Fibroblast of skin of scalp (primary cell): ENCODE data around the gene PDE5A.
"Not testable (repeated sequence)": the region's sequence is repeated elsewhere in the genome, so short reads cannot be mapped to it uniquely, and the experiment has no call there.

ENCODE experiments used
- DNase-seq: peaks from one replicate; pipeline ENCODE4 v3.0.0-alpha.2; 2013

The PDE5A gene

DNA sequence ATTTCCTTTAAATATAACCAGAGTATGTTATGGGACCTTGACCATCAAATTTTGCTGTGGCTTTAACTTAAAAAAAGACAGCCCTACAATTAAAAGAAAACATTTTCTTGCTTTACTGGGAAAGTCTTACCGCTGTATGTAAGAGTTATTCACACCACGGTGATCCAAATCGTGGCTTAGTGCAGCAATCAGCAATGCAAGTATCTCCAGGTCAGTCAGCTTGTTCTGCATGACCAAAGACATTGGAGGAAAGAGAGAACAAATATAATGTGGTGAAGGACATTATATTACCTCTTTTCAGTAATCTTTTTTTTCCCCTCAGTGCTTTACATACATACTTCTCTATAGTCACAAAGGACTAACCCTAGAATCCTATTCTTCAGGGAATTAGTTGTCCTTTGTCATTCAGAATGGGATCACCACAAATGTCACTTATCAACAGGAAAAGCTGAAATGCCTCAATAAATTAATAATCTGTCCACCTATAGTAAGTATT is 109.6 kb downstream of the PDE5A start:
- DNase-seq, result no peak

DNA sequence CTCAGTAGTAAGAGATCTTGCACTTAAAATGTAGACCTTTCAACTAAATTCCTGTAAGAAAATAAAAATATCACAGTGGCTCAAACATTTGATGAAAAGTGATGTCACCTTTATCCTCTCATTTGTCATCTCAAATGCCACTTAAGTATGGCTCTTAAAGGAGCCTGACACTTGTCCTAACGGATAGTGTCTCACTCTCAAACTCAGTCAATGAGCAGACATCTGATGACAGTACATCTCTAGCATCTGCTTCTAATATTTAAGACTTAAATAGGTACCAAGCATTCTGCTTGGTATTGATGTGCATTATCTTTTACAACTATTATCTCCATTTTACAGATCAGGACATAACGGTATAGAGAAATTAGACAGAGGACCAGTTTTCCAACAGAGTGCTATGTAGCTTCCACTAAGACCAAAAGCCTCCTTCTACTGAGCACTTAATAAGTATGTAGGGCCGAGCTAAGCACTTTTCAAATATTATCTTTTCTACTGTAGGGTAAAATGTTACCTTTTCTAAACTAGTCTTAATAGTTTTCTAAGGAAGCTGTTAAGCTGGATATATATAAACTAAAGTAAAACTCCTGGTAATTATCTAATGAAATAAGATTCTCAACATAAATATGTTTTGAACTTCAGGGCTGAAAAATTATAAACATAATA is 110.2 kb downstream of the PDE5A start:
- no peak for DNase-seq

DNA sequence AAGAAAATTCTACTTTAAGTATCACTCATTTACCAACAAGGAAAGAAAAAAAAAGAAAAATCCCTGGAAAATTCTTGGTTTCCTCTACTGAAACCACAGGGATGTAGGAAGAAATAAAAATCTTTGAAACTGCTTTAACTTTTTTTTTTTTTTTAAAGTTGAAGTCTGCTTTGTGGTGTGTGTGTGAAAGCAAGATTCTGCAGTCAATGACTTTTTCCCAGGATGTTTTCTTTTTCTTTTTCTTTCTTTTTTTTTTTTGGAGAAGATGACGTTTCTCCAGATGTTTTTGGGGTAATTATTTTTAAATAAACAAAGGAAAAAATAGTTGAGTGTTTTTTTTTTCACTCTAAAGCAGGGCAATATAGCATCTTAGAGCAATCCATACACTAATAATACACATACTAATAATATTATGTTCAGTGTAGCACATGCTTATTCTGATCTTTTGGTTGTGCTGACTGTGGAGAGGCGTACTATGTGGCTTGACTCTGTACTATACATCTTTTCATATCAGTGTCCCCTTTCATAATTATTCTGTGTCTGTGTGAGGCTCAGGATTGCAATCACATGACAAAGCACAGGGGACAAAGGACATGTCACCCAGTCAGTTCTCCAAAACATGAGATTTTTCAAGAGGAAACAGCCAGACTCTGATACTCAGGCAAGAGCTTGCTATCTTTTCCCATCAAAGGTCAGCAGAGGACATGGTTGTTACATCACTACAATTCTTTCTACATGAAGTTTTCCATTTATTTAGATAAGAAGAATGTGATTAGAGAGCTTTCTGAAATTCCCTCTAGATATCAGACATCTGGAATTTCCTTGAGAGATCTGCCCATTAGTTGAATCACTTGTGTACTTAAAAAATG is 111.0 kb downstream of the PDE5A start:
- peak; percentile 79 for DNase-seq

DNA sequence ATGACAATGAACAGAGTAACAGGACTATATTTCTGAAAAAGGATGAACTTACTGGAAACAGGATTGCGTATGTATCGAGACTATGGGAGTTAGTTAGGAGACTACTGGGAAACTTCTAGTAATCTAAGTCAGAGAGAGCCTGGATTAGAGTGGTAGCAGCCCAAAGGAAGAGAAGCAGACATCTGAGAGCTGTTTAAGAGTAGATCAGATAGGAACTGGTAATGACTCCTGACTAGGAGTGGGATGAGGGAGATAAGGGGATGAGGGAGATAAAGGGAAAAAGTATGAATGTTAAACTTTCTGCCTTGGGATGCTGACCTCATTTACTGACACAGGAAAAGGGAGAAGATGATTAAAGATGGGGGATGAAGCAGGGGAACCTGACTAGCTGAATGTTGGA is 116.2 kb downstream of the PDE5A start:
- no peak for DNase-seq

DNA sequence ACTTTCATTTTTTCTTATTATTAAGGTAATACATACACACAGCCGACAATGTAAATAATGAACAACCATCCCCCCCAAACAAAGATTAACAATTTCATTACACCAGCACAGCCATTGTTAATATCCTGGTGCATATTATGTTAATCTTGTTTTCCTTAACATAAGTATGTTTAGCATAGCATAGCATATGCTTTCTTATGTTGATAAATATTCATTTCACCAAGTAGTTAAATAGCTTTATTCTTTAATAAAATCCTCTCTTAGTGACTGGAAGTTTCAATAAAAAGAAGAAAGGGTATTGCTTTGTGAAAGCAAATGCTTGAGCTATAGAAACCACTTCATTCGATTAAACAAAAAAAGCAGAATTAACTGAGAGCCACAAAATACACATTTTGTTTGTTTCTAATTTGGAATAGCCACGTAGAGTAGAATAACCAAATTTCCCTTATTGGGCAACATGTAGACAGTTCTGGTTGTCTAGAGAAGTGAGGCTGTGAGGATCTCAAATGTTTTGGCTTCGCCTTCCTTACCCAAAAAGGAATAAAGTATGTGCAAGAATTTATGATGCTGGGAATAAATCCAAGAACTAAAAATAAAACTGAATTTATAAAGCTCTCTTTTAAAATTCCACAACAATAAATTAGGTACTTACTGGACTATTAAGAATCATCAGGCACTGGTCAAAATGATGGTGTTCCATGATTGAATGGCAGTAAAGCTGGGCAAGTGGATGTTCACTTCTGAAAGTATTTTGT is 118.0 kb downstream of the PDE5A start:
- DNase-seq, result peak; percentile 75

DNA sequence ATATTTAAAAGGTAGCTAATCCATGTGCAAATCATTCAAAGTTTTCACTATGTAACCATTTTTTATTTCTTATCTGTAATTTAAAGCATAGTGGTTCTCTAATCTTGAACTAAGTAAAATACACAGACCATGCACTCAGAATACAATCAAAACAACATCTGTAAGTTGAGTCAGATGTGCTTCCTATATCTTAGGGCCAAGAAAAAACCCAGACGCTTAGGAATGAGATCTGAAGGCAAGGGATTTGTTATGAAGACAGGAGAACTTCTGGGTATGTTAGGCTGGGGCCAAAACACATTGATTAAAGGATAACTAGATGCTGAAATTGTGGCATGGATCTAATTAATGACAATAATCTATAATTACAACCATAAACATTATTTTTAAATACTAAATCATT is 120.3 kb downstream of the PDE5A start:
- DNase-seq, result no peak

DNA sequence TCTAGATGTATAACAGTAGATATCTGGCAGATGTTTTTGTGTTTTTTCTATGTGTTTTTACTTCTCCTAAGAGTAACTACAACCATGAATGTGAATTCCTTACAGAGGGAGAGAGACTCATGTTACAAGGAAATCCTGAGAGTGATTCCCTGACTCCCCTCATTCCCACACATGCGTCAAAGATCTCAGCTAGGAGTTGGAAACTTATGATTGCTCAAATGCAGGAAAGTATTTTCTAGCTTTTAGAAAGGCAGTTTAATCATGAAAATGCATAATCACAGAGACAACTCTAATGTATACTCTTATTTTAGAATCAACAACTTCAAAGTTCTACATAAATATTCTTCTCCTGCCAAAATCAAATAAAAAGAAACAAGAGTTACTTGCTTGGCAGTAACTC is 121.8 kb downstream of the PDE5A start:
- DNase-seq, result no peak

DNA sequence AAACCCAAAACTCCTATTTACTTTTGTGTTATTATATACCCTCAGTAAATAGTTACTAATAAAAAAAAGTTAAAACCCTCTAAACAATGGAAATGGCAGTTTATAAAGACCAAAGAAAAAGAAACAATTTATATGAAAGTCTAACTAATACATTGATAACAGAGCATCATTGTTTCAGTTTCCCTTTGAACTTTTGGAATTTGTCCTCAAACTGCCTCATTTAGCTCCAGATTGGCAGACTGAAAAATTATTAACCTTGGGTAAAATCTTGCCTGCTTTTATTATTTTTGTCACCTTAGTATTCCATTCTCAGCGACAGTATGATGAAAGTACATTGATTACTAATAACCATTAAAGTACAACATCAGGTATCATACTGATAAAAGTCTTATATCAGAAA is 124.0 kb downstream of the PDE5A start:
- DNase-seq, result no peak

DNA sequence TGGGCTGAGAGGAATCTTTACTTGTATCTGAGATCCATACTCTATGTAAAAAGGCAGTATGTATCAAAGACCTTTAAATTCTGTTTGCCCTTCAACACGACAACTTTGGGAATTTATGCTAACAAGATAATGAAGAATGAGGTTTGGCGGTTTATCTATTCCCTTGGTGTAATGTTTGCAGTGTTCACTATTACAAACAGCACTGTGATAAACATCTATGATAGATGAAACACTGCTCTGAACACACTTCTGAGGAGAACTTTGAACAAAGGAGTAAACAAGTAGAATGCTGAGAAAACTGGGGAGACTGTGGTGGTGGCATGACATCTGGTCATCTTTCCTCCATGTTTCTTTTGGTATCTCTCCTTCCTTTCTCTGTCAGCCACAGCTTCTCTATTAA is 126.9 kb downstream of the PDE5A start:
- DNase-seq, result no peak

DNA sequence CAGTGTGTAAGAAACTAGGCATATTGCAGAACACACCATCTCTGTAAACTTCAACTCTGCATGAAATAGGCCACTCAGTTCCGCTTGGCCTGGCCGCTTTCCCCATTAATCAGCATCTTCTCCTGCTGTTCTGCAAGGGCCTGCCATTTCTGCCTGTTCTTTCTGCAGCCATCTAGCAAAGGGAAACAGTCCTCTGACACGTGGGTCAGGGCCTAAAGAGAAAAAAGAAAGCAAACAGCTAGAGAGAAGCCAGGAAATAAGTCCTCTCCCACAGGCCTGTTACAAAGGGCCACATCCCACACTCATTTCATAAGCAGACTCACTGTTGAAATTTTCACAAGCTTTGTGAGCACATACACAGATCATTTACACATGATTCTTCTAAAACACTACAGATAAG is 130.1 kb downstream of the PDE5A start:
- no peak for DNase-seq

DNA sequence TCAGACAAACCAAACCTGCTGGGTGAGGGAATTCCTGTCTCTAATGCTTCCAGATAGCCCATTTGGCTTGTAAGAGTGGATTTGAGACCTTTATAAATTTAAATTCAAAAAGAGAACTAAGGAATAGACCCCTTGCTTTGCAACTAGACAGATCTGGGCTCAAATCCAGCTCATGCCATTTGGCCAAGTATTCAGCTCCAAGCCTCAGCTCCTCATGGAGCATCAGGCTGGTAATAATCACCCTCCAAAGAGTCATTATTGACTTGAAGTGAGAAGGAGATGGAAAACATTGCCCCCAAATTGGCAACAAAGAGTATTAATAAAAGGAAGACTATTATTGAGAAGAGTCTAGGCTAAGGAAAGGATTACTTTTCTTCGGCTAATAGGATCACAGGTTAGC is 134.7 kb downstream of the PDE5A start:
- DNase-seq, result no peak

DNA sequence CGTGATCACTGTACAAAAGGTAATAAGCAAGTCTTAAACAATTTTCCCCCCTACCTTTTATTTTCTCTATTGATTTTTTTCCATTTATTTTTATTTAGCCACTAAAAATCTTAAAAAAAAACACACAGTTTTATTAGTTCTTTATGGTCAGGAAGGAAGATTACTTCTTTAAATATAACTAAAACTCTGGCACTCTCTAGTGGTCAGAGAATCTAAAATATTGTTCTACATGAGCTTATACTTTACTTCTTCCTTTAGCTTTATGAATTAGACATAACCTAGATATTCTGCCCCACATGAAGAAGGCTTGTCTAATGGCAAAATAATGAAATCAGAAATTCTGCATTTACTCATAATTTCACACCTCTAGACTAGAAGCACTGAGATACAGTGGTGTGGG is 135.2 kb downstream of the PDE5A start:
- peak; percentile 25 for DNase-seq

DNA sequence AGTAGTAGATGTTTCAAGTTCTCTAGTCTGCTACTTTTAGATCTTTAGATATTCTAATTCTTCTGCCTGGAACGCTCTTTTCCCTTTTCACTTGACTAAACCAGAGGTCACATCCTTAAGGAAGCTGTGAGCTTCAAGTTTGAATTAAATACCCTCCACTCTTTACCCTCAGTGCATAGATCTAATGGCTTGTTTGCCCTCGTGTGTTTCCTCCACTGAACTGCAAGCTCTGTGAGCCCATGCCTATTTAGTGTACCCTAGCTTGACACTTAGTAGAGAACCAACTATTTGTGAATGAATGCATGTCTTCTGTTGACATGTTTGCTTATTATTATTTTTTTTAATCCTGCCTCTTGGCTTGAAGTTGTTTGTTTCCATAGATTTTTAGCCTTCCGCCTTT is 138.3 kb downstream of the PDE5A start:
- peak; percentile 20 for DNase-seq

DNA sequence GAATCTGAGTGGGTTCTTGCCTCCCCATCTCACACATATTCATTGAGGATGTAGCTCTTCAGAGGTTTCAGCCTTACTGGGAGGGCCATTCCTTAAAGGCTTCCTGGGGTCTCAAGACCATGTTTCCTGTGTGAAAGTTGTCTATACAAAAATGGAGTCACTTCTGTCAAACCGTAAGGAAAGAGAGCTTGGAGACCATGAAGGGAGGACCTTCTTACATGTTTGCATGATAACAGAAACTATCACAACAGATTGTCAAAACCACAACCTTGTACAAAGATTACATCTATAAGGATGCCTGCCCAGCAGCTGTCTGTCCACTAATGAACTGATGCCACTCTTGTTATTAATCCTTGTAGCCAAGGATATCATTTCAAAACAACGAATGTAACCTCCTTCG is 139.3 kb downstream of the PDE5A start:
- no peak for DNase-seq

DNA sequence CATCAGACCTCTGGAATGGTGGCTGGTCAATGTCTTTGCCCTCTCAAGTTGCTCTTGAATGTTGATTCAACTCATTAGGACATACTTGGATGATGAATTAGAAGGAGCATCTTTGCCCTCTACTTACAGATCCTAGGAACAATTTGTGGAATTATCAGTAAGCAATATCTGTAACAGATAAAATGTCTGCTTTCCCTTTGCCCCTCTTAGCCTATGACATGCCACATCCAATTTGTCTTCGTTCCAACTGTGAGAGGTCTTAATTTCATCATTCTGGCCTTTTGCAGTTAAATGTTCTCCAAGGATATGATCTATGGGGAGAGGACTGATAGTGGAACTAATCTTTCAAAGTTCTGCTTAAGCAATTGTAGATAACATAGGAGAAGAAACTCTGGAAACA is 148.3 kb downstream of the PDE5A start:
- no peak for DNase-seq

DNA sequence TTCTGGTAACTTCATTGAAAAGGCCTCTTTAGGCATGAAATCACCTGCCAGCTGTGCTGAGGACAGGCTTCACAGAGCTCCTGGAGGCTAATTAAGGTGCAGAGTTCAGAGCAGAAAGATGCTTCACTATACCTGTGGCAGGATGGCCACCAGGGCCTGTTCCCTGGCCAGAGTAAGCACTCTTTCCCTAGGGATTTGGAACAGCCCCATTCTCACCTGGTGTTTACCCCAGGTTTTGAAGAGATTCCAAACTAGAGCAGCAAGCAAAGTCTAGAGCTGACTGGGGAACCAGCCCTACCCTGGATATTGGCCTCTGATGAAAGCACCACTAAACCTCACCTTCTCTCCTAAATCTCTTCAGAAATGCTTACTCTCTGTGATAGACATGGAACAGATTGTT is 148.8 kb downstream of the PDE5A start:
- DNase-seq, result no peak

DNA sequence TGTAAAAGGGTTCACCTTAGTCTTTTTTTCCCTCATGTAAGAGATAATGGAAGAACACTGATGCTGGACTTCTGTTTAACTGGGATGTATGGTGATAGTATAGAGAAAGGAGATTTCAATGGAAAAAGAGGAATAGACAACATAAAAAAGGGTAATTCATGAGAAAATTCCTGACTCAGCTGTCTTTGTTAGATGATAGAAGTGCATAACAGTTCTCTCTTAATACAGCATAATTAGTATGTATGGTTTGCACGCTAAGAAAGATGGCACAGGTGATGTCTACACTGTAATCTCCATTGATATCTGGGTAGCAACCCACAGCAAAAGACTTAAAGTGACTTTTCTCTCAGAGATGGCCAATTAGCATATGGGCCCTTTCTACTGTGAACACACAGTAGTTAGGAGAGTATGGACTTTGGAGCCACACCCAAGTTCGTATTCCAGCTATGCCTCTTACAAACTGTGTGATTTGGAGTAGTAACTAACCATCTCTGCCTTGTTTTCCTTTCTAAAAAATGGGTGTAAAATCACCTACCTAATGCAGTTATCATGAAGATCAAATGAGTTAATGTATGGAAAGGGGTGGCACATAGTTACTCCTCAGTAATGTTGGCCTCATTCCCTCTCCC is 149.3 kb downstream of the PDE5A start:
- no peak for DNase-seq

DNA sequence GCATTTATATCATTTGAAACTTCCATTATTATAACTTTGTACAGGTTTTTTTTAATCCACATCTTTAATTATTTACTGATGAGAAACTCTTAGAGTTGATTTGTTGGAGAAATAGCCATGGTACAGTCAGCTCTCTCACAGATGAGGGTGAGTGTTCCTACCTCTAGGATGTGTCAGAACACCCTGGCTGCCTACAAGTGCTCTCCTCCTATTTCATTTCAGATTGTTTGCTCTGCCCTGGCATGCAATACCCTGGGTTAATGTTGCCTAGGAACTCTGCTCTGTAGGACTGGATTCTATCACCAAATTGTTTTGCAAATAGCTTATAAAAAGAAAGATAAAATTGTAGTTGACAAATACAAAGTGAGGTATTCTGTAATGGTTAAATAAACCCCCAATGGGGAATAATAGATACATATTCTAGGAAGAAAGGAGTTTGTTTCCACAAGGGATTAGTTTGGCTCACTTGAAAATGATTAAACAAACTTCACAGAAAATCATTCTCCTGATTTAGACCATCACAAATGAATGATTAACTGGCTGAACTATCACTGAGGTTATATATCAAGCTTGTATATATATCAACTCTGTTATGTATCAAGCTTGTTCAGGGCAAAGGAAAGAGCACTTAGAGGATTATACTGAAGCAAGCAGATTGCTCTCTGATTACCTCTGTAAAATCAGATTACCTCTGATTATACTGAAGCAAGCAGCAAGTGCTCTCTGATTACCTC is 150.0 kb downstream of the PDE5A start:
- DNase-seq, result no peak

DNA sequence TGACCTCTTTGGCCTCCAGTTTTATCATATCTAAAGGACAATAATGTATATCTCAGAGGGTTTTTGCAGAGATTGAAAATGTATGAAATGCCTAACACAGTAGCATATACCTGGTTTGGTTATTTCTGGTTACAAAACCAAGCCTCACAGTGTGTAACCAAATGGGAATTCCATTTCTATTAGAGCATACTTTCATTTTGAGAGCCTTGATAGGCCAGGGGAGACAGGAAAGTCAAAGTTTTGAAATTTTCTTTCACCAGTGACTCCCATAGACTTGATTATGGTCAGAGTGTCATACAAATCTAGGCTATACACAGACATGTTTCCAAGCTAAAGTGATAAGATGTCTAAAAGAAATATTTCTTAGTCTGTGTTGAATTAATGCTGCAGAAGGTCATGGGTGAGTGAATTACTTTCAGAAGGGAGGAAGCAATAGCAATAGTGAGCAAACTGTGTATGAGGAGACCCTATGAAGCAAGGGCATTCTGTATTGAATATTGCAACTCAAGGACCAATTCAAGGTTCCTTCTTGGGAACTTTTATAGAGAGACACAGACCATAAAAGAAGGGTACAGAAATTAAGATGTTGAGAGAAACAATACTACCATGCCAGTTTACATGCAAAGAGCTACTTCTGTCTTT is 151.1 kb downstream of the PDE5A start:
- no peak for DNase-seq

DNA sequence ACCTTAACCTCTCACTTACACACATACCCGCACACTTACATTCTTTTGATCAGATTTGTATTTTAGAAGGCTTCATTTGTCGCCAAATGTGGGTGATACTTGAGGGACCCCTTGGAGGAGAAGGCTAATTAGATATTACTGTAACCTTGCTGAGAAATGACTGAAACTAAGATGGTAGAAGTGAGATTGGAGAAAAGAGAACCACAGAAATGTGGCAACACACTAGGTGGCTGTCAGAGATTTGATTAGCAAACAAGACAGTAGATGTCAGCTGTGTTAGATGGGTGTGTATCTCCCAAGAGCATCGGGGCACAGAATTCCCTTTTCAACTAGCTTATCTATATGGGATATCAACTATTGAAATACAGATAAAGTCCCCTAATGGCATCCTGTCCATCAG is 157.3 kb downstream of the PDE5A start:
- no peak for DNase-seq

DNA sequence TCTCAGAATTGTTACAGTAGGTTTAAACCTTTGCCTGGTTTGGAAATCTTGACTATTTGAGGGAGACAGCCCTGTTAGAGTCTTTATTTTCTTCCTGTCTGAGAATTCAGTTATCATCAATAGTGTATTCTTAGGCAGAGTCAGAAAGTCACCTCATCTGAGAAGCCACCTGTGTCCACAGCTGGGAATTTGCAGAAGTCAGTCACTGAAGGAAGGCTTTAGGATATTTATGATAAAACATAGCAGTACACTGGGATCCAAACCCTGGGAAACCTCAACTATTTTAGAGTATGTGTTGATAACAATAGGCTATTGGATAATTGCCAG is 157.9 kb downstream of the PDE5A start:
- DNase-seq, result not testable (repeated sequence)
